Hepatocyte (in vitro differentiated cells): Measurements from ENCODE around the gene MYO5C. TPM values are rescaled to one million over a fixed set of nuclear protein-coding genes. Genes with fewer than 3 reads are reported as not detected.
A peak's percentile ranks its signal among the peaks of the same experiment; 100 is the strongest.

ENCODE experiments used
- DNase-seq: peaks from one replicate; pipeline ENCODE4 v3.0.0-alpha.2; 2016; ENCODE audit warnings: low spot score
- H2AFZ ChIP-seq: fragments of 200-600 bp; sonication (generic); 2 replicates; pipeline ENCODE4 v1.6.0; 2016; ENCODE audit warnings: antibody characterized with exemption, mild to moderate bottlenecking
- H3K27ac ChIP-seq: fragments of 200-600 bp; sonication (generic); 2 replicates; pipeline ENCODE4 v1.5.1; 2016; ENCODE audit warnings: mild to moderate bottlenecking
- H3K27me3 ChIP-seq: fragments of 200-600 bp; sonication (generic); 2 replicates; pipeline ENCODE4 v1.6.1; 2016
- H3K36me3 ChIP-seq: fragments of 200-600 bp; sonication (generic); replicated peaks from 2 replicates; pipeline ENCODE4 v1.5.1; 2016; ENCODE audit warnings: low read depth; ENCODE audit not compliant: insufficient read depth
- H3K4me1 ChIP-seq: fragments of 200-600 bp; sonication (generic); 2 replicates; pipeline ENCODE4 v1.5.1; 2016; ENCODE audit warnings: mild to moderate bottlenecking, moderate library complexity; ENCODE audit not compliant: insufficient read depth
- H3K4me2 ChIP-seq: fragments of 200-600 bp; sonication (generic); 2 replicates; pipeline ENCODE4 v1.6.0; 2016
- H3K4me3 ChIP-seq: fragments of 200-600 bp; sonication (generic); 2 replicates; pipeline ENCODE4 v1.5.1; 2016; ENCODE audit warnings: mild to moderate bottlenecking
- H3K79me2 ChIP-seq: fragments of 200-600 bp; sonication (generic); 2 replicates; pipeline ENCODE4 v1.6.0; 2017; ENCODE audit warnings: mild to moderate bottlenecking
- H3K9me2 ChIP-seq: fragments of 200-600 bp; sonication (generic); replicated peaks from 2 replicates; pipeline ENCODE4 v1.6.0; 2017; ENCODE audit warnings: mild to moderate bottlenecking; ENCODE audit not compliant: insufficient read depth
- H3K9me3 ChIP-seq: fragments of 200-600 bp; sonication (generic); 2 replicates; pipeline ENCODE4 v1.5.1; 2016; ENCODE audit warnings: low read depth, mild to moderate bottlenecking
- H4K20me1 ChIP-seq: fragments of 200-600 bp; sonication (generic); 2 replicates; pipeline ENCODE4 v1.6.0; 2016; ENCODE audit warnings: mild to moderate bottlenecking; ENCODE audit not compliant: insufficient read depth, poor library complexity, severe bottlenecking
- EZH2 ChIP-seq: fragments of 200-600 bp; sonication (generic); IDR thresholded peaks from 2 replicates; pipeline ENCODE4 v1.6.1; 2016; ENCODE audit warnings: antibody characterized with exemption, mild to moderate bottlenecking, borderline replicate concordance
- EZH2phosphoT487 ChIP-seq: fragments of 200-600 bp; sonication (generic); IDR thresholded peaks from one replicate; pipeline ENCODE4 v1.6.1; 2018; ENCODE audit warnings: antibody characterized with exemption, mild to moderate bottlenecking, low read depth, moderate library complexity; ENCODE audit not compliant: unreplicated experiment, severe bottlenecking
- WGBS: methylation state at CpG from one replicate; pipeline ENCODE4 v1.1.6; 2016; ENCODE audit warnings: low lambda C conversion rate; ENCODE audit errors: missing lambda C conversion rate; 5-methylcytosine and 5-hydroxymethylcytosine counted together
- microRNA counts: library from miRNA; unstranded; fragments of <30 nt; microRNA quantifications from one replicate; lab custom pipeline; 2017
- microRNA-seq: library from miRNA; unstranded; fragments of <30 nt; microRNA quantifications from one replicate; pipeline ENCODE4, GENCODE V29; 2017
- polyA plus RNA-seq: library from polyadenylated mRNA; unstranded; fragments of >200 nt; fragmentation: Nextera tagmentation; extraction: Ambion mirVana; gene quantifications from 2 replicates; pipeline ENCODE4 v1.2.1, GENCODE V29; 2016
- small RNA-seq: library from RNA; depleted of rRNA; stranded (forward); fragments of <200 nt; gene quantifications from one replicate; pipeline ENCODE3, GENCODE V24; 2014
- total RNA-seq: library from RNA; depleted of rRNA; stranded (reverse); fragments of >200 nt; gene quantifications from 2 replicates; pipeline ENCODE4 v1.2.3, GENCODE V29; 2014
- TF ChIP-seq, protein P1 (sequence below): fragments of 200-600 bp; sonication (generic); IDR thresholded peaks from 2 replicates; pipeline ENCODE4 v1.5.1; 2016; ENCODE audit warnings: antibody characterized with exemption, mild to moderate bottlenecking; ENCODE audit not compliant: poor library complexity

The MYO5C gene
- total and polyA plus RNA-seq, 2 experiments from 2014 or later, result 10.2 to 18.2 TPM

DNA sequence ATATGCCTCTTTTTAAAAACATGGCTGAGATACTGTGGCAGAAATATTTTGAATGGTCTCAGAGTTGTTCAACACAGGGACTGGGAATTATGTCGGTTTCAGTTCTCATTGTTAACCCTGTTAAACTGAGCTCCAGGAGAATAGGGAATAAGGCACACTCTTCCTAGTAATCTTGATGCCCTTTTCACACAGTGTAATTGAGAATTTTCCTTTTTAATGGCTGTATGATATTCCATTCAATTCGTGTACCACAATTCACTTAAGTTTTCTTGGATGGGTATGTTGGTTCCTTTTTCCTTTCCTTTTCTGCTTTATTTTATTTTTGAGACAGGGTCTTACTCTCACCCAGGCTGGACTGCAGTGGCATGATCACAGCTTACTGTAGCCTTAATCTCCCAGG is 149.3 kb downstream of the MYO5C start:
- Histone ChIP-seq H3K79me2 (no peaks in the 10 kb centered on the region), H4K20me1 (no peaks in the 10 kb centered on the region), H3K9me2 (no peaks in the 10 kb centered on the region), H3K4me3 (no peak overlapping the region), H3K36me3 (no peaks in the 10 kb centered on the region), H2AFZ (no peak overlapping the region), H3K27ac (no peak overlapping the region), H3K4me1 (no peaks in the 10 kb centered on the region), H3K4me2 (no peak overlapping the region), H3K9me3 (no peaks in the 10 kb centered on the region), H3K27me3 (no peaks in the 10 kb centered on the region)
- DNase-seq, result no peak
- no peak for TF ChIP-seq EZH2
- TF ChIP-seq EZH2phosphoT487, result no peak
- TF ChIP-seq, protein P1, sequence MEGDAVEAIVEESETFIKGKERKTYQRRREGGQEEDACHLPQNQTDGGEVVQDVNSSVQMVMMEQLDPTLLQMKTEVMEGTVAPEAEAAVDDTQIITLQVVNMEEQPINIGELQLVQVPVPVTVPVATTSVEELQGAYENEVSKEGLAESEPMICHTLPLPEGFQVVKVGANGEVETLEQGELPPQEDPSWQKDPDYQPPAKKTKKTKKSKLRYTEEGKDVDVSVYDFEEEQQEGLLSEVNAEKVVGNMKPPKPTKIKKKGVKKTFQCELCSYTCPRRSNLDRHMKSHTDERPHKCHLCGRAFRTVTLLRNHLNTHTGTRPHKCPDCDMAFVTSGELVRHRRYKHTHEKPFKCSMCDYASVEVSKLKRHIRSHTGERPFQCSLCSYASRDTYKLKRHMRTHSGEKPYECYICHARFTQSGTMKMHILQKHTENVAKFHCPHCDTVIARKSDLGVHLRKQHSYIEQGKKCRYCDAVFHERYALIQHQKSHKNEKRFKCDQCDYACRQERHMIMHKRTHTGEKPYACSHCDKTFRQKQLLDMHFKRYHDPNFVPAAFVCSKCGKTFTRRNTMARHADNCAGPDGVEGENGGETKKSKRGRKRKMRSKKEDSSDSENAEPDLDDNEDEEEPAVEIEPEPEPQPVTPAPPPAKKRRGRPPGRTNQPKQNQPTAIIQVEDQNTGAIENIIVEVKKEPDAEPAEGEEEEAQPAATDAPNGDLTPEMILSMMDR, result no peak
- 98% methylated on average over 2 of the region's 2 CpGs for WGBS

DNA sequence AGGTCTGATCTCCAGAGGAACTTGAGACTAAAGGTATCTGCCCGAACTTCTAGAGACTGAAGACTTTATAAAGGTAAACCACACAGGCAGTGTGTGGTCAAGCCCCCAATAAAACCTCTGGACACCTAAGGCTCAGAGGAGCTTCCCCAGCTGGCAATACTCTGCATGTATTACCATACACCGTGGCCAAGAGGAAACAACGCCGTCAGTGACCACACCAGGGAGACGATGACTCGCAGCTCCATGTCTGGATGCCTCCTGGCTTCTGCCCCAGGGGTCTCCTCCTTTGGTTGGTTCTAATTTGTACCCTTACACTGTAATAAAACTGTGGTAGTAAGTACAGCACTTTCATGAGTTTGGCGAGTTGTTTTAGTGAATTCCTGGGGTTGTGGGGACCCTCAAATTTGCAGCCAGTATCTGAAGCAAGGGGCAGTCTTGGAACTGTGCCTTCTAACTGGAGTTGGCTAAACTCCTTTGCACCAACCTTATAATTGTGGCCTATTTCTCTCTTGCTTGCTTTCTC is 150.9 kb downstream of the MYO5C start:
- H3K9me3 ChIP-seq, result no peaks in the 10 kb centered on the region
- no peaks in the 10 kb centered on the region for H3K9me2 ChIP-seq
- no peak overlapping the region for H3K4me3 ChIP-seq
- H3K36me3 ChIP-seq, result no peaks in the 10 kb centered on the region
- H3K27me3 ChIP-seq, result no peaks in the 10 kb centered on the region
- no peaks in the 10 kb centered on the region for H4K20me1 ChIP-seq
- H3K4me1 ChIP-seq, result no peaks in the 10 kb centered on the region
- DNase-seq, result no peak
- TF ChIP-seq EZH2phosphoT487 (no peak), EZH2 (no peak)
- TF ChIP-seq, protein P1, result no peak
- H3K79me2 ChIP-seq, result no peaks in the 10 kb centered on the region
- no peak overlapping the region for H3K4me2 ChIP-seq
- WGBS, result 93% methylated on average over 7 of the region's 7 CpGs
- H2AFZ ChIP-seq, result no peak overlapping the region
- H3K27ac ChIP-seq, result no peak overlapping the region

DNA sequence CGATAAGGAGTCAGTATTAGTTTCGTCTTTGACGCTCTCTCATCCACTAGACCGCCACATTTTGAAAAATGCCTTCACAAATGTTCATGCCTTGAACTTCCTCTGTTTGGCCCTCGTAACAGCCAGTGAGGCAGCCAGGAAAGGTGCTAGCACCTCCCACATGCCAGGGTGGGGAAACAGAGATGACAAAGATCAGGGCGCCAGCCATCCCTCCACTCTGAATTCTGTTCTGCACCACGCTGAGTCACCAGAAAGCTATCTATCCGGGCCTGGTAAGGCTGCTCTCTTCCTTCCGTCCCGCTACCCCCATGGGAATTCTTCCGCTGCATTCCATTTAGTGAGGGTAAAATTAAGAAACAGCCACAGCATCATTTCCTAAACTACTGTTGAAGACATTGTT is 151.7 kb downstream of the MYO5C start:
- no peaks in the 10 kb centered on the region for H3K36me3 ChIP-seq
- no peaks in the 10 kb centered on the region for H3K4me1 ChIP-seq
- no peaks in the 10 kb centered on the region for H3K27me3 ChIP-seq
- TF ChIP-seq EZH2, result no peak
- TF ChIP-seq, protein P1, result no peak
- TF ChIP-seq EZH2phosphoT487, result no peak
- no peak overlapping the region for H3K4me3 ChIP-seq
- H3K9me3 ChIP-seq, result no peaks in the 10 kb centered on the region
- H2AFZ ChIP-seq, result no peak overlapping the region
- WGBS, result 64% methylated on average over 11 of the region's 11 CpGs
- no peaks in the 10 kb centered on the region for H3K9me2 ChIP-seq
- no peaks in the 10 kb centered on the region for H3K79me2 ChIP-seq
- DNase-seq, result peak; percentile 48
- H4K20me1 ChIP-seq, result no peaks in the 10 kb centered on the region
- H3K27ac ChIP-seq, result no peak overlapping the region
- no peak overlapping the region for H3K4me2 ChIP-seq

MicroRNAs encoded within 50 kb of the gene (microRNA counts, 767-probe panel; counts per million panel counts)
- microRNA hsa-miR-1266 (lab: Ali Mortazavi, UCI), result not detected

Small RNAs within 50 kb of the gene (microRNA-seq; reads per million reads assigned to microRNA genes)
- gene MIR1266, result 4.5 reads per million, percentile 5 among the genes with 10 or more reads in this experiment

Small RNAs within 50 kb of the gene (small RNA-seq; reads per million reads assigned to genes)
- gene MIR1266 (0.43 reads per million, percentile 30 among the genes with 10 or more reads in this experiment), gene RF00019 (not detected)

Other genes starting within 250 kb of the MYO5C start
- gene BCL2L10, start 183.0 kb downstream of the MYO5C start, total RNA-seq, result 0.24 and 0.60 TPM in 2 replicates
- 0.24 and 0.80 TPM in 2 replicates for gene BCL2L10, start 183.0 kb downstream of the MYO5C start, polyA plus RNA-seq
- gene GNB5, start 104.4 kb downstream of the MYO5C start, total RNA-seq, result 18.9 and 21.6 TPM in 2 replicates
- gene GNB5, start 104.4 kb downstream of the MYO5C start, polyA plus RNA-seq, result 20.1 and 21.3 TPM in 2 replicates
- gene MYO5A, start 233.1 kb upstream of the MYO5C start, total RNA-seq, result 8.5 and 14.8 TPM in 2 replicates
- gene MYO5A, start 233.1 kb upstream of the MYO5C start, polyA plus RNA-seq, result 3.1 and 3.7 TPM in 2 replicates